ENCODE measurements around the gene POLD3. TPM values are rescaled to one million over a fixed set of nuclear protein-coding genes. Genes with fewer than 3 reads are reported as not detected.
"Not testable (repeated sequence)": the region's sequence is repeated elsewhere in the genome, so short reads cannot be mapped to it uniquely, and the experiment has no call there.

Gene POLD3
- total RNA-seq, 3 donors from 2014 or later = 37.5 to 45.7 (median 37.5) TPM

GRCh38 chr11:74572349-74572748 is 20.0 kb upstream of the POLD3 start:
- Mint-ChIP-seq H3K9me3 (no peaks in the 10 kb centered on the region), H3K4me1 (ENCODE audit: low read depth) (no peaks in the 10 kb centered on the region), H3K4me3 (no peak overlapping the region), H3K27me3 (ENCODE audit: low read depth) (peaks cover 6% of the 10 kb centered on the region), H3K36me3 (ENCODE audit: insufficient read depth) (no peaks in the 10 kb centered on the region)
- ATAC-seq (no peak), DNase-seq (no peak)

- no peaks in the 10 kb centered on the region for H3K4me1 Mint-ChIP-seq (ENCODE audit: low read depth)
- peaks cover 6% of the 10 kb centered on the region for H3K27me3 Mint-ChIP-seq (ENCODE audit: low read depth)
- no peak for DNase-seq
- no peaks in the 10 kb centered on the region for H3K9me3 Mint-ChIP-seq
- no peaks in the 10 kb centered on the region for H3K36me3 Mint-ChIP-seq (ENCODE audit: insufficient read depth)
- no peak overlapping the region for H3K4me3 Mint-ChIP-seq
- no peak for ATAC-seq
These were observed 17.8 kb upstream of the POLD3 start for GRCh38 chr11:74574563-74574962.

GRCh38 chr11:74575999-74576398 is 16.4 kb upstream of the POLD3 start:
- no peaks in the 10 kb centered on the region for H3K36me3 Mint-ChIP-seq (ENCODE audit: insufficient read depth)
- DNase-seq (no peak), ATAC-seq (no peak)
- no peaks in the 10 kb centered on the region for H3K9me3 Mint-ChIP-seq
- no peak overlapping the region for H3K4me3 Mint-ChIP-seq
- H3K4me1 Mint-ChIP-seq (ENCODE audit: low read depth) = no peaks in the 10 kb centered on the region
- peaks cover 6% of the 10 kb centered on the region for H3K27me3 Mint-ChIP-seq (ENCODE audit: low read depth)

- ATAC-seq = no peak
- Mint-ChIP-seq H3K36me3 (ENCODE audit: insufficient read depth) (no peaks in the 10 kb centered on the region), H3K4me3 (no peak overlapping the region), H3K4me1 (ENCODE audit: low read depth) (no peaks in the 10 kb centered on the region), H3K27me3 (ENCODE audit: low read depth) (peaks cover 5% of the 10 kb centered on the region), H3K9me3 (no peaks in the 10 kb centered on the region)
- no peak for DNase-seq
These were observed 15.2 kb upstream of the POLD3 start for GRCh38 chr11:74577181-74577580.

- H3K9me3 Mint-ChIP-seq = no peaks in the 10 kb centered on the region
- H3K4me3 Mint-ChIP-seq = no peak overlapping the region
- ATAC-seq (no peak), DNase-seq (no peak)
- no peaks in the 10 kb centered on the region for H3K4me1 Mint-ChIP-seq (ENCODE audit: low read depth)
- no peaks in the 10 kb centered on the region for H3K36me3 Mint-ChIP-seq (ENCODE audit: insufficient read depth)
- H3K27me3 Mint-ChIP-seq (ENCODE audit: low read depth) = peaks cover 5% of the 10 kb centered on the region
These were observed 14.6 kb upstream of the POLD3 start for GRCh38 chr11:74577624-74578396.

- Mint-ChIP-seq H3K4me1 (ENCODE audit: low read depth) (no peaks in the 10 kb centered on the region), H3K27me3 (ENCODE audit: low read depth) (no peaks in the 10 kb centered on the region), H3K4me3 (no peak overlapping the region), H3K36me3 (ENCODE audit: insufficient read depth) (no peaks in the 10 kb centered on the region), H3K9me3 (no peaks in the 10 kb centered on the region)
- ATAC-seq (no peak), DNase-seq (no peak)
These were observed 12.7 kb upstream of the POLD3 start for GRCh38 chr11:74579577-74580270.

GRCh38 chr11:74581954-74582547 is 10.3 kb upstream of the POLD3 start:
- Mint-ChIP-seq H3K27me3 (ENCODE audit: low read depth) (no peaks in the 10 kb centered on the region), H3K4me3 (no peak overlapping the region), H3K36me3 (ENCODE audit: insufficient read depth) (no peaks in the 10 kb centered on the region), H3K9me3 (no peaks in the 10 kb centered on the region), H3K4me1 (ENCODE audit: low read depth) (no peaks in the 10 kb centered on the region)
- DNase-seq (no peak), ATAC-seq (no peak)

- H3K27me3 Mint-ChIP-seq (ENCODE audit: low read depth) = no peaks in the 10 kb centered on the region
- ATAC-seq (no peak), DNase-seq (no peak)
- H3K4me1 Mint-ChIP-seq (ENCODE audit: low read depth) = no peaks in the 10 kb centered on the region
- no peaks in the 10 kb centered on the region for H3K36me3 Mint-ChIP-seq (ENCODE audit: insufficient read depth)
- no peak overlapping the region for H3K4me3 Mint-ChIP-seq
- no peaks in the 10 kb centered on the region for H3K9me3 Mint-ChIP-seq
These were observed 9.3 kb upstream of the POLD3 start for GRCh38 chr11:74583024-74583624.

GRCh38 chr11:74590492-74590891 is 1.9 kb upstream of the POLD3 start:
- not testable (repeated sequence) for H3K36me3 Mint-ChIP-seq (ENCODE audit: insufficient read depth); DNase-seq; H3K27me3 Mint-ChIP-seq (ENCODE audit: low read depth); ATAC-seq; H3K4me3 Mint-ChIP-seq; H3K9me3 Mint-ChIP-seq
- H3K4me1 Mint-ChIP-seq (ENCODE audit: low read depth) = peaks cover 18% of the 10 kb centered on the region

GRCh38 chr11:74592063-74592440 is 330 bp upstream of the POLD3 start:
- DNase-seq (no peak), ATAC-seq (no peak)
- Mint-ChIP-seq H3K36me3 (ENCODE audit: insufficient read depth) (peaks cover 16% of the 10 kb centered on the region), H3K4me1 (ENCODE audit: low read depth) (peaks cover 18% of the 10 kb centered on the region), H3K27me3 (ENCODE audit: low read depth) (no peaks in the 10 kb centered on the region), H3K9me3 (no peaks in the 10 kb centered on the region), H3K4me3 (peak overlapping the region; percentile 97)

- Mint-ChIP-seq H3K4me3 (peak overlapping the region; percentile 97), H3K9me3 (no peaks in the 10 kb centered on the region), H3K27me3 (ENCODE audit: low read depth) (no peaks in the 10 kb centered on the region), H3K36me3 (ENCODE audit: insufficient read depth) (peaks cover 21% of the 10 kb centered on the region), H3K4me1 (ENCODE audit: low read depth) (peaks cover 18% of the 10 kb centered on the region)
- DNase-seq (no peak), ATAC-seq (no peak)
These were observed 1.1 kb downstream of the POLD3 start for GRCh38 chr11:74593463-74593862.

- DNase-seq (no peak), ATAC-seq (no peak)
- H3K27me3 Mint-ChIP-seq (ENCODE audit: low read depth) = no peaks in the 10 kb centered on the region
- H3K4me1 Mint-ChIP-seq (ENCODE audit: low read depth) = no peaks in the 10 kb centered on the region
- H3K9me3 Mint-ChIP-seq = no peaks in the 10 kb centered on the region
- H3K36me3 Mint-ChIP-seq (ENCODE audit: insufficient read depth) = peaks cover 20% of the 10 kb centered on the region
- H3K4me3 Mint-ChIP-seq = no peak overlapping the region
These were observed 10.5 kb downstream of the POLD3 start for GRCh38 chr11:74602637-74603556.

GRCh38 chr11:74603845-74604244 is 11.5 kb downstream of the POLD3 start:
- no peaks in the 10 kb centered on the region for H3K4me1 Mint-ChIP-seq (ENCODE audit: low read depth)
- peaks cover 17% of the 10 kb centered on the region for H3K36me3 Mint-ChIP-seq (ENCODE audit: insufficient read depth)
- no peak for DNase-seq
- no peaks in the 10 kb centered on the region for H3K27me3 Mint-ChIP-seq (ENCODE audit: low read depth)
- H3K4me3 Mint-ChIP-seq = no peak overlapping the region
- no peaks in the 10 kb centered on the region for H3K9me3 Mint-ChIP-seq
- no peak for ATAC-seq

GRCh38 chr11:74604311-74604710 is 11.9 kb downstream of the POLD3 start:
- DNase-seq = no peak
- Mint-ChIP-seq H3K4me3 (no peak overlapping the region), H3K4me1 (ENCODE audit: low read depth) (no peaks in the 10 kb centered on the region), H3K27me3 (ENCODE audit: low read depth) (no peaks in the 10 kb centered on the region), H3K9me3 (no peaks in the 10 kb centered on the region), H3K36me3 (ENCODE audit: insufficient read depth) (peaks cover 17% of the 10 kb centered on the region)
- no peak for ATAC-seq

Measured in activated T-cell treated with anti-CD3 and anti-CD28 coated beads, Interleukin-2, amount 50 U/mL, for 4 hours (primary cell).